Loucy (cell line): ENCODE data around the gene MYMX.

Source experiments
- H2AFZ ChIP-seq: fragments of 200-600 bp; sonication (generic); 2 replicates; pipeline ENCODE4 v1.6.0; 2016; ENCODE audit warnings: antibody characterized with exemption, mild to moderate bottlenecking, low read length, moderate library complexity
- H3F3A ChIP-seq: fragments of 200-600 bp; 2 replicates; pipeline ENCODE4 v1.6.0; 2016; ENCODE audit warnings: antibody characterized with exemption, low read depth, mild to moderate bottlenecking
- H3K27me3 ChIP-seq: fragments of 200-600 bp; sonication (generic); 2 replicates; pipeline ENCODE4 v1.6.1; 2014; ENCODE audit warnings: low read length, mild to moderate bottlenecking; ENCODE audit not compliant: insufficient read depth, poor library complexity, severe bottlenecking
- H3K36me3 ChIP-seq: fragments of 200-600 bp; sonication (generic); 2 replicates; pipeline ENCODE4 v1.6.1; 2016; ENCODE audit warnings: low read length; ENCODE audit not compliant: insufficient read depth
- H3K4me1 ChIP-seq: fragments of 200-600 bp; sonication (generic); 2 replicates; pipeline ENCODE4 v1.5.1; 2014; ENCODE audit warnings: low read length, mild to moderate bottlenecking; ENCODE audit not compliant: insufficient read depth, poor library complexity, severe bottlenecking
- H3K4me2 ChIP-seq: fragments of 200-600 bp; sonication (generic); 2 replicates; pipeline ENCODE4 v1.6.0; 2014; ENCODE audit warnings: antibody characterized with exemption, low read length, low read depth, mild to moderate bottlenecking; ENCODE audit not compliant: poor library complexity, severe bottlenecking
- H3K4me3 ChIP-seq: fragments of 200-600 bp; sonication (generic); 2 replicates; pipeline ENCODE4 v1.5.1; 2014; ENCODE audit warnings: low read length, mild to moderate bottlenecking, mixed read lengths; ENCODE audit not compliant: poor library complexity, severe bottlenecking
- H3K79me2 ChIP-seq: fragments of 200-600 bp; sonication (generic); 2 replicates; pipeline ENCODE4 v1.6.1; 2014; ENCODE audit warnings: low read length; ENCODE audit not compliant: insufficient read depth
- H3K9ac ChIP-seq: fragments of 200-600 bp; sonication (generic); 2 replicates; pipeline ENCODE4 v1.6.0; 2014; ENCODE audit warnings: mild to moderate bottlenecking, low read depth, low read length, moderate library complexity; ENCODE audit not compliant: poor library complexity, severe bottlenecking
- H3K9me2 ChIP-seq: fragments of 200-600 bp; sonication (generic); replicated peaks from 2 replicates; pipeline ENCODE4 v1.6.1; 2016; ENCODE audit warnings: low read depth, low read length, mixed read lengths
- H3K9me3 ChIP-seq: fragments of 200-600 bp; sonication (generic); 2 replicates; pipeline ENCODE4 v1.6.1; 2014; ENCODE audit warnings: mild to moderate bottlenecking, antibody characterized with exemption, low read length, low read depth; ENCODE audit not compliant: insufficient read depth
- H4K20me1 ChIP-seq: fragments of 200-600 bp; sonication (generic); 2 replicates; pipeline ENCODE4 v1.6.0; 2014; ENCODE audit warnings: antibody characterized with exemption, low read length, mild to moderate bottlenecking; ENCODE audit not compliant: insufficient read depth, poor library complexity, severe bottlenecking
- CTCF ChIP-seq: fragments of 200-600 bp; sonication (generic); conservative IDR thresholded peaks from 2 replicates; pipeline ENCODE4 v1.5.1; 2014; ENCODE audit warnings: mild to moderate bottlenecking, antibody characterized with exemption, low read length
- EZH2phosphoT487 ChIP-seq: fragments of 200-600 bp; IDR thresholded peaks from 2 replicates; pipeline ENCODE4 v1.6.1; 2018; ENCODE audit warnings: antibody characterized with exemption, mild to moderate bottlenecking, moderate library complexity, borderline replicate concordance

MYMX gene

GRCh38 chr6:44178424-44179071 is 38.2 kb upstream of the MYMX start:
- H3K36me3 ChIP-seq, result no peaks in the 10 kb centered on the region
- no peak overlapping the region for H3K4me3 ChIP-seq
- no peak overlapping the region for H2AFZ ChIP-seq
- no peaks in the 10 kb centered on the region for H4K20me1 ChIP-seq
- H3K27me3 ChIP-seq, result no peaks in the 10 kb centered on the region
- no peak overlapping the region for H3K9ac ChIP-seq
- TF ChIP-seq CTCF, result no peak
- no peaks in the 10 kb centered on the region for H3K9me2 ChIP-seq
- no peaks in the 10 kb centered on the region for H3K9me3 ChIP-seq
- peaks cover 13% of the 10 kb centered on the region for H3K4me1 ChIP-seq
- no peaks in the 10 kb centered on the region for H3K79me2 ChIP-seq
- H3K4me2 ChIP-seq, result no peak overlapping the region
- H3F3A ChIP-seq, result no peaks in the 10 kb centered on the region

- Histone ChIP-seq H3K4me3 (no peak overlapping the region), H3K9me3 (no peaks in the 10 kb centered on the region), H3K4me1 (peaks cover 13% of the 10 kb centered on the region), H3K9ac (no peak overlapping the region), H3K9me2 (no peaks in the 10 kb centered on the region), H3K27me3 (no peaks in the 10 kb centered on the region), H3F3A (no peaks in the 10 kb centered on the region), H4K20me1 (no peaks in the 10 kb centered on the region), H3K36me3 (no peaks in the 10 kb centered on the region), H2AFZ (no peak overlapping the region), H3K79me2 (no peaks in the 10 kb centered on the region), H3K4me2 (no peak overlapping the region)
- TF ChIP-seq EZH2phosphoT487 (no peak), CTCF (no peak)
Measured at GRCh38 chr6:44179072-44179536, 37.6 kb upstream of the MYMX start.

GRCh38 chr6:44179648-44180047 is 37.1 kb upstream of the MYMX start:
- no peaks in the 10 kb centered on the region for H3K9me2 ChIP-seq
- no peak overlapping the region for H3K9ac ChIP-seq
- no peaks in the 10 kb centered on the region for H3F3A ChIP-seq
- H2AFZ ChIP-seq, result no peak overlapping the region
- H3K36me3 ChIP-seq, result no peaks in the 10 kb centered on the region
- no peak overlapping the region for H3K4me3 ChIP-seq
- H3K9me3 ChIP-seq, result no peaks in the 10 kb centered on the region
- H3K79me2 ChIP-seq, result no peaks in the 10 kb centered on the region
- H3K4me1 ChIP-seq, result peaks cover 13% of the 10 kb centered on the region
- H3K27me3 ChIP-seq, result no peaks in the 10 kb centered on the region
- H4K20me1 ChIP-seq, result no peaks in the 10 kb centered on the region
- no peak overlapping the region for H3K4me2 ChIP-seq
- TF ChIP-seq CTCF, result no peak
- TF ChIP-seq EZH2phosphoT487, result no peak
